ENCODE measurements around the gene UCHL3. TPM values are rescaled to one million over a fixed set of nuclear protein-coding genes. Genes with fewer than 3 reads are reported as not detected.

UCHL3 gene
- total and polyA plus RNA-seq, 2 experiments from 2014 or later, result 64.6 to 143 TPM

GRCh38 chr13:75558145-75558840 is 8.7 kb downstream of the UCHL3 start:
- H3K36me3 Mint-ChIP-seq (ENCODE audit: low read depth), result peaks cover 8% of the 10 kb centered on the region; the same call in 2 of the 3 replicates
- Histone ChIP-seq H3K27me3 (ENCODE audit: insufficient read depth) (no peaks in the 10 kb centered on the region), H3K4me1 (ENCODE audit: insufficient read depth) (no peaks in the 10 kb centered on the region), H3K36me3 (ENCODE audit: insufficient read depth) (peaks cover 2% of the 10 kb centered on the region; the same call in 1 of the 2 replicates), H4K20me1 (replicated peaks; ENCODE audit: insufficient read depth) (no peaks in the 10 kb centered on the region), H3F3A (replicated peaks; ENCODE audit: low read depth) (no peaks in the 10 kb centered on the region), H3K4me3 (no peak overlapping the region), H3K4me2 (no peak overlapping the region), H3K9me2 (ENCODE audit: insufficient read depth) (no peaks in the 10 kb centered on the region), H2AFZ (no peak overlapping the region), H3K27ac (ENCODE audit: low read depth) (no peak overlapping the region; the same call in 1 of the 2 replicates), H3K79me2 (replicated peaks; ENCODE audit: insufficient read depth) (peaks cover 11% of the 10 kb centered on the region; the same call in 1 of the 2 replicates)
- no peak for DNase-seq (ENCODE audit: low spot score)
- ATAC-seq, result no peak
- no peak overlapping the region for H3K4me3 Mint-ChIP-seq
- no peaks in the 10 kb centered on the region for H3K4me1 Mint-ChIP-seq
- no peak overlapping the region for H3K27ac Mint-ChIP-seq
- TF ChIP-seq REST (IDR thresholded peaks at IDR 0.05; ENCODE audit: unreplicated experiment), result no peak
- no peak for TF ChIP-seq CTCF (conservative IDR thresholded peaks at IDR 0.05; ENCODE audit: low read depth in 2 of 2)
- no peak for TF ChIP-seq ZNF114 (CRISPR knock-in tag; IDR thresholded peaks at IDR 0.05)
- TF ChIP-seq ZNF462 (CRISPR knock-in tag; IDR thresholded peaks at IDR 0.05), result no peak
- no peak for TF ChIP-seq EZH2phosphoT487 (IDR thresholded peaks at IDR 0.05; ENCODE audit: unreplicated experiment)
- TF ChIP-seq ZNF331 (CRISPR knock-in tag; IDR thresholded peaks at IDR 0.05; ENCODE audit: low read depth), result no peak
- no peak for TF ChIP-seq STAT1 (IDR thresholded peaks at IDR 0.05; ENCODE audit: unreplicated experiment)
- TF ChIP-seq CREB1 (CRISPR knock-in tag; IDR thresholded peaks at IDR 0.05; ENCODE audit: low read depth), result no peak
- TF ChIP-seq POLR2AphosphoS5 (IDR thresholded peaks at IDR 0.05; ENCODE audit: low read depth), result no peak
- TF ChIP-seq JUNB (IDR thresholded peaks at IDR 0.05; ENCODE audit: unreplicated experiment), result no peak
- H3K9me3 Mint-ChIP-seq, result no peaks in the 10 kb centered on the region
- no peaks in the 10 kb centered on the region for H3K27me3 Mint-ChIP-seq (ENCODE audit: insufficient read depth, low read depth, poor library complexity)

All from GM23338 (cell line).